ENCODE data around the gene SPSB1. TPM values are rescaled to one million over a fixed set of nuclear protein-coding genes. Genes with fewer than 3 reads are reported as not detected.

The SPSB1 gene
- total RNA-seq, 1 experiment from 2014 or later: 2.9 TPM

GRCh38 chr1:9246215-9246614 lies 46.5 kb upstream of the SPSB1 start:
- H4K5ac ChIP-seq (ENCODE audit: insufficient read length, low read depth, low read length): no peak overlapping the region
- no peaks in the 10 kb centered on the region for H3K27me3 Mint-ChIP-seq (ENCODE audit: low read depth)

More at GRCh38 chr1:9246215-9246614, 46.5 kb upstream of the SPSB1 start:
- H3K79me1 ChIP-seq (ENCODE audit: insufficient read depth, low read depth, low read length, poor library complexity, severe bottlenecking): no peaks in the 10 kb centered on the region
- H2BK15ac ChIP-seq (ENCODE audit: low read depth, low read length): no peak overlapping the region
- Mint-ChIP-seq H3K4me3 (no peak overlapping the region), H3K36me3 (ENCODE audit: insufficient read depth in 1 of 3, low read depth in 3 of 3) (no peaks in the 10 kb centered on the region; a peak in 1 of 7 replicates), H3K4me1 (peaks cover 19 to 40% of the 10 kb centered on the region in 2 experiments), H3K27ac (no peak overlapping the region), H3K9me3 (no peaks in the 10 kb centered on the region)
- no peak overlapping the region for H3K4me2 ChIP-seq (ENCODE audit: insufficient read depth, insufficient read length, low read length)
- no peak overlapping the region for H3K9ac ChIP-seq (ENCODE audit: extremely low read depth, insufficient read length, low read length)
- H3K9me3 ChIP-seq (ENCODE audit: control insufficient read depth, low read depth, low read length): no peaks in the 10 kb centered on the region
- no peaks in the 10 kb centered on the region for H3K79me2 ChIP-seq (ENCODE audit: insufficient read depth, low read length)
- DNase-seq: no peak
- no peak overlapping the region for H3K14ac ChIP-seq (ENCODE audit: insufficient read depth, low read length)
- no peak overlapping the region for H3K18ac ChIP-seq (ENCODE audit: insufficient read length, low read depth, low read length)
- no peak overlapping the region for H3T11ph ChIP-seq (ENCODE audit: low read length)
- no peak overlapping the region for H2AK5ac ChIP-seq (ENCODE audit: insufficient read length, low read length)
- H2AFZ ChIP-seq (ENCODE audit: low read length): no peak overlapping the region
- H3K4me1 ChIP-seq (ENCODE audit: insufficient read depth, low read length): peaks cover 2% of the 10 kb centered on the region; the same call in 1 of the 2 replicates
- H4K8ac ChIP-seq (replicated peaks; ENCODE audit: insufficient read length, low read depth, low read length): no peak overlapping the region
- H3K27me3 ChIP-seq (ENCODE audit: insufficient read depth, low read length): no peaks in the 10 kb centered on the region
- no peak overlapping the region for H3K27ac ChIP-seq (ENCODE audit: insufficient read length, low read depth, low read length)
- no peak overlapping the region for H4K91ac ChIP-seq (ENCODE audit: insufficient read length, low read depth, low read length)
- no peaks in the 10 kb centered on the region for H4K20me1 ChIP-seq (ENCODE audit: control insufficient read depth, insufficient read depth, insufficient read length)
- no peak overlapping the region for H3K23ac ChIP-seq (ENCODE audit: insufficient read length, low read depth, low read length)
- H3K4ac ChIP-seq (ENCODE audit: low read depth, low read length): no peak overlapping the region
- H2BK12ac ChIP-seq (ENCODE audit: insufficient read length, low read depth, low read length): no peak overlapping the region
- H3K23me2 ChIP-seq (ENCODE audit: insufficient read length, low read depth, low read length, poor library complexity, severe bottlenecking): no peaks in the 10 kb centered on the region
- H2BK20ac ChIP-seq (ENCODE audit: low read depth, low read length, poor library complexity, severe bottlenecking): no peak overlapping the region
- H3K56ac ChIP-seq (ENCODE audit: insufficient read length, low read depth, low read length): no peak overlapping the region
- TF ChIP-seq CTCF (conservative IDR thresholded peaks at IDR 0.05): no peak
- WGBS (ENCODE audit: extremely low coverage, insufficient read length, low lambda C conversion rate): no CpG with 5 or more reads among the region's 5 CpGs
- H2BK120ac ChIP-seq (ENCODE audit: low read depth, low read length, poor library complexity, severe bottlenecking): no peak overlapping the region
- H2BK5ac ChIP-seq (ENCODE audit: insufficient read length, low read length): no peak overlapping the region

Measured in H9 (cell line).